GM23248 (cell line): ENCODE data around the gene ZNF365.

Source experiments
- EZH2 ChIP-seq: fragments of 200-600 bp; sonication (generic); IDR thresholded peaks from 2 replicates; pipeline ENCODE4 v1.6.1; 2018; ENCODE audit warnings: antibody characterized with exemption, mild to moderate bottlenecking; ENCODE audit not compliant: insufficient read depth, poor library complexity, severe bottlenecking
- EZH2phosphoT487 ChIP-seq: fragments of 200-600 bp; sonication (generic); IDR thresholded peaks from 2 replicates; pipeline ENCODE4 v1.6.1; 2018; ENCODE audit warnings: antibody characterized with exemption, moderate library complexity, mild to moderate bottlenecking, low read depth; ENCODE audit not compliant: insufficient read depth

DNA sequence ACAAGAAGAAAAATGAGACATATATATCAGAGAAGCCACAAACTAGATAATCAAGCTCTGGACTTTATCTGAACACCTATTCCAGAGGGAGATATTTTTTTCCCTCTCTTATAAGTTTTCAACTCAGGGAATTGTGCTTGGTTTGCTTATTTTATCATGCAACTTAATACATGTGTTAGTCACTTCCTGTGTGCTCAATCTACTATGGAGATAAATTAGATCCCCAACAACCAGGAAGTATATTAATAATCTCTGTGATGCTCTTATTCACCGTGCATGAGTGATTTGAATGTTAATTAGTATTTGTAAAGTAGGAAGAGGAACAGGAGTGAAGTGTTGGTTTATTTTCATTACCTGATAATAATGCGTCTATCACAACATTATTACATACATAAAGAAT lies 38.8 kb upstream of the ZNF365 start:
- TF ChIP-seq EZH2phosphoT487 (no peak), EZH2 (no peak)
